OCI-LY1 (cell line): ENCODE results near the gene NOSTRIN.
"Not testable (repeated sequence)": the region's sequence is repeated elsewhere in the genome, so short reads cannot be mapped to it uniquely, and the experiment has no call there.

Source experiments
- H2AFZ ChIP-seq: fragments of 200-600 bp; sonication (generic), shearing (Covaris generic); 2 replicates; pipeline ENCODE4 v1.6.0; 2014; ENCODE audit warnings: antibody characterized with exemption, mild to moderate bottlenecking, low read length
- H3F3A ChIP-seq: fragments of 200-600 bp; sonication (generic), shearing (Covaris generic); 2 replicates; pipeline ENCODE4 v1.6.0; 2014; ENCODE audit warnings: mild to moderate bottlenecking, antibody characterized with exemption, low read length, moderate library complexity; ENCODE audit not compliant: insufficient read depth
- H3K27ac ChIP-seq: fragments of 200-600 bp; sonication (generic); 2 replicates; pipeline ENCODE4 v1.5.1; 2014; ENCODE audit warnings: low read length, mixed run types, mild to moderate bottlenecking, low read depth; ENCODE audit not compliant: poor library complexity, severe bottlenecking
- H3K27me3 ChIP-seq: fragments of 200-600 bp; sonication (generic); 2 replicates; pipeline ENCODE4 v1.6.0; 2014; ENCODE audit warnings: antibody characterized with exemption, mild to moderate bottlenecking, low read length, moderate library complexity; ENCODE audit not compliant: insufficient read depth
- H3K36me3 ChIP-seq: fragments of 200-600 bp; sonication (generic); 2 replicates; pipeline ENCODE4 v1.6.1; 2014; ENCODE audit warnings: mild to moderate bottlenecking, antibody characterized with exemption, low read length, moderate library complexity, mixed read lengths; ENCODE audit not compliant: insufficient read depth
- H3K4me1 ChIP-seq: fragments of 200-600 bp; sonication (generic); 2 replicates; pipeline ENCODE4 v1.5.1; 2014; ENCODE audit warnings: mild to moderate bottlenecking, low read length, moderate library complexity; ENCODE audit not compliant: insufficient read depth, severe bottlenecking
- H3K4me2 ChIP-seq: fragments of 200-600 bp; sonication (generic), shearing (Covaris generic); 2 replicates; pipeline ENCODE4 v1.6.1; 2014; ENCODE audit warnings: low read length
- H3K4me3 ChIP-seq: fragments of 200-600 bp; sonication (generic); 2 replicates; pipeline ENCODE4 v1.5.1; 2014; ENCODE audit warnings: low read length, low read depth, mild to moderate bottlenecking, mixed read lengths; ENCODE audit not compliant: poor library complexity, severe bottlenecking
- H3K79me2 ChIP-seq: fragments of 200-600 bp; shearing (Covaris generic); 2 replicates; pipeline ENCODE4 v1.6.1; 2016; ENCODE audit warnings: mixed run types, low read length, mixed read lengths; ENCODE audit not compliant: insufficient read depth
- H3K9ac ChIP-seq: fragments of 200-600 bp; sonication (generic), shearing (Covaris generic); 2 replicates; pipeline ENCODE4 v1.6.1; 2014; ENCODE audit warnings: mild to moderate bottlenecking, low read length, mixed read lengths
- H3K9me2 ChIP-seq: fragments of 200-600 bp; sonication (generic), shearing (Covaris generic); 2 replicates; pipeline ENCODE4 v1.6.1; 2014; ENCODE audit warnings: low read depth, mild to moderate bottlenecking, low read length, mixed read lengths
- H3K9me3 ChIP-seq: fragments of 200-600 bp; shearing (Covaris generic); 2 replicates; pipeline ENCODE4 v1.6.1; 2014; ENCODE audit warnings: low read length, mixed read lengths
- H4K20me1 ChIP-seq: fragments of 200-600 bp; sonication (generic), shearing (Covaris generic); 2 replicates; pipeline ENCODE4 v1.6.0; 2016; ENCODE audit warnings: mild to moderate bottlenecking, low read length; ENCODE audit not compliant: insufficient read depth
- EZH2 ChIP-seq: fragments of 200-600 bp; sonication (generic), shearing (Covaris generic); IDR thresholded peaks from 2 replicates; pipeline ENCODE4 v1.8.0; 2017; ENCODE audit warnings: borderline replicate concordance, mixed run types, mild to moderate bottlenecking, antibody characterized with exemption, low read length, moderate library complexity, mixed read lengths
- TF ChIP-seq, protein P1 (sequence below): fragments of 200-600 bp; sonication (generic), shearing (Covaris generic); IDR thresholded peaks from 2 replicates; pipeline ENCODE4 v1.5.1; 2017; ENCODE audit warnings: mild to moderate bottlenecking, antibody characterized with exemption, low read length, moderate library complexity, mixed read lengths

NOSTRIN gene

DNA sequence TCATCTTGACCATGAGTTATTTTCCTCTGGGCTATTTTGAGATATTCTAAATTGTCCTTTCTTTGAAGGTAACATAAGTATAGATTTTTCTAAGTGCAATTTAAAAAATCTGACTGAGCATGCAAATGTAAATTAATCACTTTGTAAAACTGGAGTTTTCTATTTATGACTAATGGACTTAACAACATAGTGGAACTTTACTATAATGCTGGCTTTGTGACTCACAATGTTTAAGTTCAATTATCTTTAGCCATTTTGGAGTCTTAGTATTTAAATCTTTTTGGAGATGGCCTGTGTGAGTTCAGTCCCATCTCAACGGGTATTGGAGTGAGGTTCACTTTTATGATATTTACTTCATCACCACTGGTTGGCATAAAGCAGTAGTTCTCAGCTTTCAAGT is 35.2 kb upstream of the NOSTRIN start:
- Histone ChIP-seq H4K20me1 (no peaks in the 10 kb centered on the region), H3F3A (no peaks in the 10 kb centered on the region), H3K27me3 (no peaks in the 10 kb centered on the region), H3K9me2 (no peaks in the 10 kb centered on the region), H3K9ac (no peak overlapping the region), H2AFZ (no peak overlapping the region), H3K79me2 (no peaks in the 10 kb centered on the region), H3K4me2 (no peak overlapping the region), H3K4me3 (no peak overlapping the region), H3K9me3 (no peaks in the 10 kb centered on the region), H3K27ac (no peak overlapping the region), H3K4me1 (no peaks in the 10 kb centered on the region), H3K36me3 (no peaks in the 10 kb centered on the region)
- no peak for TF ChIP-seq EZH2
- TF ChIP-seq, protein P1, sequence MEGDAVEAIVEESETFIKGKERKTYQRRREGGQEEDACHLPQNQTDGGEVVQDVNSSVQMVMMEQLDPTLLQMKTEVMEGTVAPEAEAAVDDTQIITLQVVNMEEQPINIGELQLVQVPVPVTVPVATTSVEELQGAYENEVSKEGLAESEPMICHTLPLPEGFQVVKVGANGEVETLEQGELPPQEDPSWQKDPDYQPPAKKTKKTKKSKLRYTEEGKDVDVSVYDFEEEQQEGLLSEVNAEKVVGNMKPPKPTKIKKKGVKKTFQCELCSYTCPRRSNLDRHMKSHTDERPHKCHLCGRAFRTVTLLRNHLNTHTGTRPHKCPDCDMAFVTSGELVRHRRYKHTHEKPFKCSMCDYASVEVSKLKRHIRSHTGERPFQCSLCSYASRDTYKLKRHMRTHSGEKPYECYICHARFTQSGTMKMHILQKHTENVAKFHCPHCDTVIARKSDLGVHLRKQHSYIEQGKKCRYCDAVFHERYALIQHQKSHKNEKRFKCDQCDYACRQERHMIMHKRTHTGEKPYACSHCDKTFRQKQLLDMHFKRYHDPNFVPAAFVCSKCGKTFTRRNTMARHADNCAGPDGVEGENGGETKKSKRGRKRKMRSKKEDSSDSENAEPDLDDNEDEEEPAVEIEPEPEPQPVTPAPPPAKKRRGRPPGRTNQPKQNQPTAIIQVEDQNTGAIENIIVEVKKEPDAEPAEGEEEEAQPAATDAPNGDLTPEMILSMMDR: no peak

DNA sequence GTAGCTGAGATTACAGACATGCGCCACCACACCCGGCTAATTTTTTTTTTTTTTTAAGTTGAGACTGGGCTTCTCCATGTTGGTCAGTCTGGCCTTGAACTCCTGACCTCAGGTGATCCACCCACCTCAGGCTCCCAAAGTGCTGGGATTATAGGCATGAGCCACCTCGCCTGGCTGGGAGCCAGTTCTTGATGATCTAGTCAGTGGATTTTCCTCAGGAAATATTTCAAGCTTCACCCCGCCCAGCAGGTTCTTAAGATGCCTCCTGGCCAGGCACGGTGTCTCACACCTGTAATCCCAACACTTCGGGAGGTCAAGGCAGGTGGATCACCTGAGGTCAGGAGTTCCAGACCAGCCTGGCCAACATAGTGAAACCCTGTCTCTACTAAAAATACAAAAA is 34.1 kb upstream of the NOSTRIN start:
- not testable (repeated sequence) for H3K9me3 ChIP-seq, H3K4me3 ChIP-seq, H3K27ac ChIP-seq, H3F3A ChIP-seq, H3K9ac ChIP-seq, H3K27me3 ChIP-seq, H3K36me3 ChIP-seq, H3K9me2 ChIP-seq, H3K79me2 ChIP-seq, H3K4me2 ChIP-seq, H3K4me1 ChIP-seq, H2AFZ ChIP-seq, H4K20me1 ChIP-seq

DNA sequence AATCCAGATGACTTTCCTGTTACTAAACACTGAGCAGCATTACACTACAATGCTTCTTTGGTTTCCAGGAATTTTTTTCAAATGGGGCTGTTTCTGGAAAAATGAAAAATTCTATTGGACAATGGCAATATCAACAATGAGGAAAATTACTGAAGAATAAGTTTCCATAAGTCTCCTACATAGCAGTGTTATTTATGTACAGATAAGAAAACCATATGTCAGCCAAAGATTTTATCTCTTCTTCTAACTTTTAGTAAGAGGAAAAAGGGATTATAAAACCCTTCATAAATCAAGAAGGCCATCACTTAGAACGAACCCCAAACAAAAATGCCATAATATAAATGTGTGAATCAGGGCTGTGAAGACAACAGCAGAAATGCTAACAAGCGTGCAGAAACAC is 31.6 kb upstream of the NOSTRIN start:
- Histone ChIP-seq H3K4me2 (no peak overlapping the region), H2AFZ (no peak overlapping the region), H3K4me3 (no peak overlapping the region), H3K9me2 (no peaks in the 10 kb centered on the region), H3K27ac (no peak overlapping the region), H3K9me3 (no peaks in the 10 kb centered on the region), H3K79me2 (no peaks in the 10 kb centered on the region), H3K4me1 (no peaks in the 10 kb centered on the region), H3K27me3 (no peaks in the 10 kb centered on the region), H3K36me3 (no peaks in the 10 kb centered on the region), H3K9ac (no peak overlapping the region), H3F3A (no peaks in the 10 kb centered on the region), H4K20me1 (no peaks in the 10 kb centered on the region)
- no peak for TF ChIP-seq EZH2
- TF ChIP-seq, protein P1: no peak

DNA sequence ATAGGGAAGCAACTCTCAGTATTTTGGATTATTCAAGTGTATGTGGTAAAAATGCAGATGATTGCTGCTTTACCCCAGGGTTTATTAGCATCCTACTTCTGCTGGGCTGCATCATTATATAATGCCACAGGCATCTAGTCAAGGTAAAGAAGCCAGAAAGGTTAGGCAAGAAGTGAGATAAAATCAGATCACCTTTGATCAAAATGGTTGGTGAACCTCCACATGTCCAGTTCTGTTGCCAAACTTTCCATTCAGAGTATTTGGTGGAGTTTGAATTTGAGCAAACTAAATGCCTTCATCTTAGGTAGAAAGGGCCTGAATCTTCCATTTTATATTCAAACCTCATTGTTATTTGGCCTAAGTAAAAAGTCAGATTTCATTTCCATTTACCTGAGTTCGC is 29.7 kb upstream of the NOSTRIN start:
- no peaks in the 10 kb centered on the region for H3K4me1 ChIP-seq
- H3K9me2 ChIP-seq: no peaks in the 10 kb centered on the region
- TF ChIP-seq, protein P1: no peak
- H3K9ac ChIP-seq: no peak overlapping the region
- H3K36me3 ChIP-seq: no peaks in the 10 kb centered on the region
- H3K27me3 ChIP-seq: no peaks in the 10 kb centered on the region
- no peak overlapping the region for H3K4me3 ChIP-seq
- no peak overlapping the region for H3K27ac ChIP-seq
- H4K20me1 ChIP-seq: no peaks in the 10 kb centered on the region
- H3K79me2 ChIP-seq: no peaks in the 10 kb centered on the region
- H3K9me3 ChIP-seq: no peaks in the 10 kb centered on the region
- no peak overlapping the region for H3K4me2 ChIP-seq
- H2AFZ ChIP-seq: no peak overlapping the region
- no peaks in the 10 kb centered on the region for H3F3A ChIP-seq
